Measurements from ENCODE around the gene AMN. TPM values are rescaled to one million over a fixed set of nuclear protein-coding genes. Genes with fewer than 3 reads are reported as not detected.

Gene AMN
- polyA plus RNA-seq, 1 of the 3 experiments (the other 2 are of a cell fraction), result 0.03 TPM

DNA sequence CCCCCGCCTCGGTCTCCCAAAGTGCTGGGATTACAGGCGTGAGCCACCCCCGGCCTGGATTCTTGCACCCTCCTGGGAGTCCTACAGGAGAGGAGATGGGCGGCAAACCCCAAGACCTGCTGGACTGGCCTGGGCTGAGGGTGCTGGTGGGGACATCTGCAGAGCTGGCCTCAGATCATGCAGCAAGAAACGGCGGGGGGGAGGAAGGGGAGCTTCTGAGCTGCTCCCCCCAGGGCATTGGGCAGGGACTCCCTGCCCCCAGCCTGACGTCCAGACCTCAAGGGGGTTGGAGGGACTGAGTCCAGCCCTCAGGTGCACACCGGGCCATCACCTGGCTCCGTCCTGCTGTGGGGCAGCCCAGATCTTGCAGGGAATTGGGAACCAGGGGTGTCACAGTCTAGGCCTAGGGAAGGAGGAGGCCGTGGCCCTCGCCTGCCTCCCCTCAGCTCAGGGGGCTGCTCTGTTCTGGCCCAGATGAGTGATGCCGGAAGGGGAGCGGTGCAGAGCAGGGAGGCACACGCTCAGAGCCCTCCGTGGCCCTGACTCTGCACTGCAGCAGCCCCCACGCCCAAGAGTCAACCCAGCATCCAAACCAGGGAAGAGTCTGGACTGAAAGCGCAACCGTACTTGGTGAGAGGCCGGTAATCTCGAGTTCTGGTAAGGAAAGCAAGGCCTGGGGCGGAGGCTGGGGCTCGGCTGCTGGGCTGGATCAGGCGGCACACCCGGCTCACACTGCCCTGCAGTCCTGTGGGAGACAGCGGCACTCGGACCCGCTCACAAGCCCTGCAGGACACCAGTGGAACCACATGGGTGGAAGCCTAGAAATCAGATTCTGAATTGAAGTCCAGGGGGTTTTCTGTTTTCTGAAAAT, 8.9 kb upstream of the AMN start (continued):
- TF ChIP-seq, protein P1, sequence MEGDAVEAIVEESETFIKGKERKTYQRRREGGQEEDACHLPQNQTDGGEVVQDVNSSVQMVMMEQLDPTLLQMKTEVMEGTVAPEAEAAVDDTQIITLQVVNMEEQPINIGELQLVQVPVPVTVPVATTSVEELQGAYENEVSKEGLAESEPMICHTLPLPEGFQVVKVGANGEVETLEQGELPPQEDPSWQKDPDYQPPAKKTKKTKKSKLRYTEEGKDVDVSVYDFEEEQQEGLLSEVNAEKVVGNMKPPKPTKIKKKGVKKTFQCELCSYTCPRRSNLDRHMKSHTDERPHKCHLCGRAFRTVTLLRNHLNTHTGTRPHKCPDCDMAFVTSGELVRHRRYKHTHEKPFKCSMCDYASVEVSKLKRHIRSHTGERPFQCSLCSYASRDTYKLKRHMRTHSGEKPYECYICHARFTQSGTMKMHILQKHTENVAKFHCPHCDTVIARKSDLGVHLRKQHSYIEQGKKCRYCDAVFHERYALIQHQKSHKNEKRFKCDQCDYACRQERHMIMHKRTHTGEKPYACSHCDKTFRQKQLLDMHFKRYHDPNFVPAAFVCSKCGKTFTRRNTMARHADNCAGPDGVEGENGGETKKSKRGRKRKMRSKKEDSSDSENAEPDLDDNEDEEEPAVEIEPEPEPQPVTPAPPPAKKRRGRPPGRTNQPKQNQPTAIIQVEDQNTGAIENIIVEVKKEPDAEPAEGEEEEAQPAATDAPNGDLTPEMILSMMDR (IDR thresholded peaks at IDR 0.05), result no peak
- no peak for TF ChIP-seq NRF1 (IDR thresholded peaks at IDR 0.05; ENCODE audit: low read depth, low read length)
- no peak for TF ChIP-seq GABPA (IDR thresholded peaks at IDR 0.05; ENCODE audit: low read depth)
- TF ChIP-seq TCF12 (IDR thresholded peaks at IDR 0.05), result no peak
- no peak for TF ChIP-seq EZH2phosphoT487 (IDR thresholded peaks at IDR 0.05; ENCODE audit: borderline replicate concordance, low read depth)
- no peak for TF ChIP-seq POLR2AphosphoS5 (IDR thresholded peaks at IDR 0.05; ENCODE audit: low read depth, low read length)
- no peak for TF ChIP-seq TAF1 (IDR thresholded peaks at IDR 0.05; ENCODE audit: borderline replicate concordance, low read depth, low read length)
- TF ChIP-seq FOXJ3 (CRISPR knock-in tag; IDR thresholded peaks at IDR 0.05), result no peak
- TF ChIP-seq, protein P2, sequence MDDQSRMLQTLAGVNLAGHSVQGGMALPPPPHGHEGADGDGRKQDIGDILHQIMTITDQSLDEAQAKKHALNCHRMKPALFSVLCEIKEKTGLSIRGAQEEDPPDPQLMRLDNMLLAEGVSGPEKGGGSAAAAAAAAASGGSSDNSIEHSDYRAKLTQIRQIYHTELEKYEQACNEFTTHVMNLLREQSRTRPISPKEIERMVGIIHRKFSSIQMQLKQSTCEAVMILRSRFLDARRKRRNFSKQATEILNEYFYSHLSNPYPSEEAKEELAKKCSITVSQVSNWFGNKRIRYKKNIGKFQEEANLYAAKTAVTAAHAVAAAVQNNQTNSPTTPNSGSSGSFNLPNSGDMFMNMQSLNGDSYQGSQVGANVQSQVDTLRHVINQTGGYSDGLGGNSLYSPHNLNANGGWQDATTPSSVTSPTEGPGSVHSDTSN (IDR thresholded peaks at IDR 0.05), result no peak
- TF ChIP-seq, protein P3, sequence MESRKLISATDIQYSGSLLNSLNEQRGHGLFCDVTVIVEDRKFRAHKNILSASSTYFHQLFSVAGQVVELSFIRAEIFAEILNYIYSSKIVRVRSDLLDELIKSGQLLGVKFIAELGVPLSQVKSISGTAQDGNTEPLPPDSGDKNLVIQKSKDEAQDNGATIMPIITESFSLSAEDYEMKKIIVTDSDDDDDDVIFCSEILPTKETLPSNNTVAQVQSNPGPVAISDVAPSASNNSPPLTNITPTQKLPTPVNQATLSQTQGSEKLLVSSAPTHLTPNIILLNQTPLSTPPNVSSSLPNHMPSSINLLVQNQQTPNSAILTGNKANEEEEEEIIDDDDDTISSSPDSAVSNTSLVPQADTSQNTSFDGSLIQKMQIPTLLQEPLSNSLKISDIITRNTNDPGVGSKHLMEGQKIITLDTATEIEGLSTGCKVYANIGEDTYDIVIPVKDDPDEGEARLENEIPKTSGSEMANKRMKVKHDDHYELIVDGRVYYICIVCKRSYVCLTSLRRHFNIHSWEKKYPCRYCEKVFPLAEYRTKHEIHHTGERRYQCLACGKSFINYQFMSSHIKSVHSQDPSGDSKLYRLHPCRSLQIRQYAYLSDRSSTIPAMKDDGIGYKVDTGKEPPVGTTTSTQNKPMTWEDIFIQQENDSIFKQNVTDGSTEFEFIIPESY (IDR thresholded peaks at IDR 0.05; ENCODE audit: borderline replicate concordance, low read depth), result no peak

DNA sequence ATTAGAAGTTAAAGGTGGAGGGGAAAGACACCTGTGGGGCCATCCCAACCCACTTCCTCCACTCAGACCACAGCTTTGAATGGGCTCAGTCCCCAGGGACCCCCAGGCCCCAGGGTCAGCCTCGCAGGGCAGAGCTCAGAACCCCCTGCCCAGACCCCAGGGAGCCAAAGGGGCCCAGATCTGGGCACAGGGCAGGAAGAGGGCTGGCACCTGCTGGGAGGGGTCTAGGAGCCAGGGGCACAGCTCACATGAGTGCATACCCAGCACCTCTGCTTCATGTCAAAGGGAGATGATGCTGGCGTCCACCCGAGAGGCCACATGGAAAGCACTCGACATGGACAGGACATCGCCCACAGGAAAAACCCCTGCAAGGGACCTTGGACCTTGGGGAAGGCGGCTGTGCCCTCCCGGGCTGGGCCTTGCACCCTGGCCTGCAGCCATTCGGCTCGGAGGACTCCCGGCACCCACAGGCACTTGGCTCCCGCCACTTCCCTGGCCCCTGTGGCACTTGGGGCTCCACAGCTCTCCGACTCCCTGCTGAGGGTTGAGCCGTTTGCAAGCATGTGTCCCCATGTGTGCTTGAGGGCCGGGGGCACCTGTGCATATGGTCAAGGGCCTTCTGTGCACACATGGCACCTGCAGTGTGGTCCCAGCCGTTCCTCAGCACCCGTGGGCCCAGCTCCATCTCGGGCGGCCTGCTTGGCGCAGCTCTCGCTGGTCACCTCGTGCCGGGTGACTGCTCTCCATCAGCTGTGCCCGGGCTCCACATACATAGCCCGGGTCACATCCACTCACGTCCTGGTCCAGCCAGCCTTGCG, 7.8 kb upstream of the AMN start:
- no peak for DNase-seq
- Histone ChIP-seq H3K4me1 (ENCODE audit: control insufficient read depth in 1 of 2, insufficient read depth in 2 of 2, low read depth in 1 of 2, low read length in 1 of 2) (no peaks in the 10 kb centered on the region), H3K4me3 (ENCODE audit: low read depth in 2 of 2, low read length in 1 of 2) (no peak overlapping the region), H3K9me3 (no peaks in the 10 kb centered on the region), H2AFZ (ENCODE audit: low read depth) (no peak overlapping the region), H3K9me2 (no peaks in the 10 kb centered on the region), H3K9ac (no peak overlapping the region), H4K20me1 (ENCODE audit: insufficient read depth) (no peaks in the 10 kb centered on the region), H3K79me2 (ENCODE audit: insufficient read depth) (no peaks in the 10 kb centered on the region), H3F3A (replicated peaks; ENCODE audit: insufficient read depth) (peaks cover 2% of the 10 kb centered on the region), H3K27me3 (ENCODE audit: insufficient read depth) (no peaks in the 10 kb centered on the region), H3K27ac (ENCODE audit: low read depth in 2 of 2, low read length in 1 of 2) (no peak overlapping the region), H3K4me2 (no peak overlapping the region), H3K36me3 (replicated peaks in 1 of 2; ENCODE audit: control insufficient read depth in 1 of 2, insufficient read depth in 2 of 2, low read length in 1 of 2) (no peaks in the 10 kb centered on the region)
- ChIA-PET POLR2A (no interaction called here), CTCF (interaction anchor here (1.7 kb wide), 1 partner anchor 220 kb away, joined by 10 read pairs; no protein-coding TSS in a partner anchor)
- WGBS (ENCODE audit: low lambda C conversion rate), result 95% methylated on average over 11 of the region's 26 CpGs
- TF ChIP-seq ELF1 (IDR thresholded peaks at IDR 0.05) (no peak), SIN3A (IDR thresholded peaks at IDR 0.05; ENCODE audit: borderline replicate concordance, low read depth, low read length) (no peak), GABPA (IDR thresholded peaks at IDR 0.05; ENCODE audit: low read depth) (no peak), EP300 (IDR thresholded peaks at IDR 0.05; ENCODE audit: borderline replicate concordance in 1 of 2, low read depth in 1 of 2, low read length in 1 of 2) (no peak), JUND (IDR thresholded peaks at IDR 0.05) (no peak), RFX5 (IDR thresholded peaks at IDR 0.05; ENCODE audit: low read length) (no peak), NRF1 (IDR thresholded peaks at IDR 0.05; ENCODE audit: low read depth, low read length) (no peak), FOSL2 (IDR thresholded peaks at IDR 0.05; ENCODE audit: borderline replicate concordance, low read depth) (no peak)
- TF ChIP-seq, protein P4, sequence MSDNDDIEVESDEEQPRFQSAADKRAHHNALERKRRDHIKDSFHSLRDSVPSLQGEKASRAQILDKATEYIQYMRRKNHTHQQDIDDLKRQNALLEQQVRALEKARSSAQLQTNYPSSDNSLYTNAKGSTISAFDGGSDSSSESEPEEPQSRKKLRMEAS (IDR thresholded peaks at IDR 0.05; ENCODE audit: low read depth), result no peak
- TF ChIP-seq, protein P5, sequence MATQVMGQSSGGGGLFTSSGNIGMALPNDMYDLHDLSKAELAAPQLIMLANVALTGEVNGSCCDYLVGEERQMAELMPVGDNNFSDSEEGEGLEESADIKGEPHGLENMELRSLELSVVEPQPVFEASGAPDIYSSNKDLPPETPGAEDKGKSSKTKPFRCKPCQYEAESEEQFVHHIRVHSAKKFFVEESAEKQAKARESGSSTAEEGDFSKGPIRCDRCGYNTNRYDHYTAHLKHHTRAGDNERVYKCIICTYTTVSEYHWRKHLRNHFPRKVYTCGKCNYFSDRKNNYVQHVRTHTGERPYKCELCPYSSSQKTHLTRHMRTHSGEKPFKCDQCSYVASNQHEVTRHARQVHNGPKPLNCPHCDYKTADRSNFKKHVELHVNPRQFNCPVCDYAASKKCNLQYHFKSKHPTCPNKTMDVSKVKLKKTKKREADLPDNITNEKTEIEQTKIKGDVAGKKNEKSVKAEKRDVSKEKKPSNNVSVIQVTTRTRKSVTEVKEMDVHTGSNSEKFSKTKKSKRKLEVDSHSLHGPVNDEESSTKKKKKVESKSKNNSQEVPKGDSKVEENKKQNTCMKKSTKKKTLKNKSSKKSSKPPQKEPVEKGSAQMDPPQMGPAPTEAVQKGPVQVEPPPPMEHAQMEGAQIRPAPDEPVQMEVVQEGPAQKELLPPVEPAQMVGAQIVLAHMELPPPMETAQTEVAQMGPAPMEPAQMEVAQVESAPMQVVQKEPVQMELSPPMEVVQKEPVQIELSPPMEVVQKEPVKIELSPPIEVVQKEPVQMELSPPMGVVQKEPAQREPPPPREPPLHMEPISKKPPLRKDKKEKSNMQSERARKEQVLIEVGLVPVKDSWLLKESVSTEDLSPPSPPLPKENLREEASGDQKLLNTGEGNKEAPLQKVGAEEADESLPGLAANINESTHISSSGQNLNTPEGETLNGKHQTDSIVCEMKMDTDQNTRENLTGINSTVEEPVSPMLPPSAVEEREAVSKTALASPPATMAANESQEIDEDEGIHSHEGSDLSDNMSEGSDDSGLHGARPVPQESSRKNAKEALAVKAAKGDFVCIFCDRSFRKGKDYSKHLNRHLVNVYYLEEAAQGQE (IDR thresholded peaks at IDR 0.05; ENCODE audit: low read depth, low read length), result no peak
- TF ChIP-seq, protein P6, sequence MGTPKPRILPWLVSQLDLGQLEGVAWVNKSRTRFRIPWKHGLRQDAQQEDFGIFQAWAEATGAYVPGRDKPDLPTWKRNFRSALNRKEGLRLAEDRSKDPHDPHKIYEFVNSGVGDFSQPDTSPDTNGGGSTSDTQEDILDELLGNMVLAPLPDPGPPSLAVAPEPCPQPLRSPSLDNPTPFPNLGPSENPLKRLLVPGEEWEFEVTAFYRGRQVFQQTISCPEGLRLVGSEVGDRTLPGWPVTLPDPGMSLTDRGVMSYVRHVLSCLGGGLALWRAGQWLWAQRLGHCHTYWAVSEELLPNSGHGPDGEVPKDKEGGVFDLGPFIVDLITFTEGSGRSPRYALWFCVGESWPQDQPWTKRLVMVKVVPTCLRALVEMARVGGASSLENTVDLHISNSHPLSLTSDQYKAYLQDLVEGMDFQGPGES (IDR thresholded peaks at IDR 0.05; ENCODE audit: low read depth, low read length), result no peak
